SK-N-MC (cell line): ENCODE data around the gene SALL1.

Source experiments
- EZH2 ChIP-seq: fragments of 200-600 bp; sonication (generic); IDR thresholded peaks from one replicate; pipeline ENCODE4 v1.6.1; 2017; ENCODE audit warnings: antibody characterized with exemption
- POLR2AphosphoS5 ChIP-seq: IDR thresholded peaks from 2 replicates; pipeline ENCODE4 v1.6.1; 2012; ENCODE audit warnings: mild to moderate bottlenecking, low read depth, low read length, borderline replicate concordance

DNA sequence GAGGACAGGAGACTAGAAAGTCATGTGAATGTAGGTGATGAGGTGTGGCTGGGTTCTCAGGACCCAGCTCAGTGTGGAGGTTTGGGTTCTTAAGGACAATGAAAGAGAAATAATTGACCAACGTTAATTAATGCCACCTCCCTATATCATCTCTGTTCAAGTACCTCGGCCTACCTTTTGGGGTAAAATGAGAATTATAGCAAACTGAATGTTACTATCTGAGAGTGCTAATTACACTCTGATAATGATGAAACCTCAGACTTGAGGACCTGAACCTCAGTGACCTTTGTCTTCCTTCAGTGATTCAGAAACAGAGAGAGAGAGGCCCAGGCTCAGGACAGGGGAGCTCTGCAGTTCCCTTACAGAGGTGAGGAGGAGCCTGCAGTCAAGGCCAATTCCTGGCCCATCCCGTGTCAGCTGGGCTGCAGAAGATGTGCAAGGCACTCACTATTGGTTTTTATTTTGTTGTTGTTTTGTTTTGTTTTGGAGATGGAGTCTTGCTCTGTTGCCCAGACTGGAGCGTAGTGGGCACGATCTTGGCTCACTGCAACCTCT lies 57.3 kb downstream of the SALL1 start:
- no peak for TF ChIP-seq EZH2
- no peak for TF ChIP-seq POLR2AphosphoS5
